HEK293 (cell line): ENCODE data around the gene GATA1.
A peak's percentile ranks its signal among the peaks of the same experiment; 100 is the strongest.

Source experiments
- CTCF ChIA-PET: fragments of 350-600 bp; formaldehyde crosslinking; extraction: SDS; loops from one replicate; lab custom pipeline; 2021; ENCODE audit warnings: antibody characterized with exemption; lab: Yijun Ruan, JAX
- POLR2A ChIA-PET: fragments of 300-600 bp; formaldehyde crosslinking; extraction: SDS; loops from one replicate; lab custom pipeline; 2020; ENCODE audit warnings: antibody characterized with exemption, inconsistent platforms; lab: Yijun Ruan, JAX
- H3K27ac ChIP-seq: fragments of 200-500 bp; sonication (Bioruptor generic); 2 replicates; pipeline ENCODE4 v1.5.1; 2014; ENCODE audit warnings: low read depth, low read length, control low read depth, inconsistent platforms; ENCODE audit errors: extremely low read depth
- H3K36me3 ChIP-seq, 2 experiments: fragments of 200-500 bp in 1 of 2; sonication (Bioruptor generic) in 1 of 2; 1 replicate in 1 of 2; 2 replicates in 1 of 2; pipeline ENCODE4 v1.5.1; 2014 to 2017; ENCODE audit warnings: inconsistent platforms in 2 of 2, low read length in 2 of 2; ENCODE audit not compliant: control insufficient read depth in 2 of 2, insufficient read depth in 1 of 2
- H3K4me1 ChIP-seq: fragments of 200-500 bp; sonication (Bioruptor generic); 2 replicates; pipeline ENCODE4 v1.5.1; 2014; ENCODE audit warnings: mild to moderate bottlenecking, low read length, inconsistent platforms; ENCODE audit not compliant: control insufficient read depth, insufficient read depth
- H3K4me3 ChIP-seq: 2 replicates; pipeline ENCODE4 v1.5.1; 2011; ENCODE audit warnings: low read depth, mild to moderate bottlenecking, control low read depth, low read length, moderate library complexity
- H3K9me3 ChIP-seq: fragments of 200-500 bp; sonication (Bioruptor generic); 2 replicates; pipeline ENCODE4 v1.5.1; 2014; ENCODE audit warnings: low read depth, low read length, inconsistent platforms; ENCODE audit not compliant: control insufficient read depth, insufficient read depth
- EGR2 ChIP-seq: fragments of 450-650 bp; formaldehyde crosslinking; IDR thresholded peaks from 2 replicates; pipeline ENCODE4 v1.5.1; 2016; ENCODE audit warnings: low read depth, missing biosample characterization, missing genetic modification characterization
- OVOL3 ChIP-seq: fragments of 450-650 bp; formaldehyde crosslinking; IDR thresholded peaks from 2 replicates; pipeline ENCODE4 v1.5.1; 2016; ENCODE audit warnings: missing biosample characterization, missing genetic modification characterization
- PRDM4 ChIP-seq: fragments of 450-650 bp; formaldehyde crosslinking; IDR thresholded peaks from 2 replicates; pipeline ENCODE4 v1.5.1; 2017; ENCODE audit warnings: missing biosample characterization, missing genetic modification characterization
- TRIM28 ChIP-seq: IDR thresholded peaks from 2 replicates; pipeline ENCODE4 v1.6.1; 2011; ENCODE audit warnings: low read length, control low read depth, borderline replicate concordance
- ZBTB17 ChIP-seq: fragments of 450-650 bp; formaldehyde crosslinking; IDR thresholded peaks from 2 replicates; pipeline ENCODE4 v1.5.1; 2016; ENCODE audit warnings: missing biosample characterization, missing genetic modification characterization
- ZBTB26 ChIP-seq: fragments of 450-650 bp; formaldehyde crosslinking; optimal IDR thresholded peaks from 2 replicates; pipeline ENCODE3; 2016; ENCODE audit warnings: missing biosample characterization, mild to moderate bottlenecking, missing genetic modification characterization
- ZFP37 ChIP-seq: fragments of 450-650 bp; formaldehyde crosslinking; IDR thresholded peaks from 2 replicates; pipeline ENCODE4 v1.5.1; 2016; ENCODE audit warnings: missing biosample characterization, missing genetic modification characterization
- ZNF335 ChIP-seq: fragments of 450-650 bp; formaldehyde crosslinking; conservative IDR thresholded peaks from 2 replicates; pipeline ENCODE4 v1.5.1; 2016; ENCODE audit warnings: missing biosample characterization, missing genetic modification characterization
- ZNF404 ChIP-seq: fragments of 450-650 bp; formaldehyde crosslinking; IDR thresholded peaks from 2 replicates; pipeline ENCODE4 v1.5.1; 2017; ENCODE audit warnings: missing biosample characterization, missing genetic modification characterization
- ZNF558 ChIP-seq: fragments of 450-650 bp; formaldehyde crosslinking; IDR thresholded peaks from 2 replicates; pipeline ENCODE4 v1.5.1; 2016; ENCODE audit warnings: missing biosample characterization, missing genetic modification characterization
- ZNF600 ChIP-seq: fragments of 450-650 bp; formaldehyde crosslinking; IDR thresholded peaks from 2 replicates; pipeline ENCODE4 v1.5.1; 2016; ENCODE audit warnings: missing biosample characterization, missing genetic modification characterization
- ZNF639 ChIP-seq: fragments of 450-650 bp; formaldehyde crosslinking; IDR thresholded peaks from 2 replicates; pipeline ENCODE4 v1.5.1; 2016; ENCODE audit warnings: missing biosample characterization, missing genetic modification characterization
- ZNF692 ChIP-seq: fragments of 450-650 bp; formaldehyde crosslinking; IDR thresholded peaks from 2 replicates; pipeline ENCODE4 v1.5.1; 2016; ENCODE audit warnings: missing biosample characterization, missing genetic modification characterization
- ZNF701 ChIP-seq: fragments of 450-650 bp; formaldehyde crosslinking; IDR thresholded peaks from 2 replicates; pipeline ENCODE4 v1.5.1; 2016; ENCODE audit warnings: missing biosample characterization, missing genetic modification characterization
- ZXDB ChIP-seq: fragments of 450-650 bp; formaldehyde crosslinking; IDR thresholded peaks from 2 replicates; pipeline ENCODE4 v1.5.1; 2016; ENCODE audit warnings: missing biosample characterization, missing genetic modification characterization
- TF ChIP-seq, protein P1 (sequence below): fragments of 450-650 bp; formaldehyde crosslinking; IDR thresholded peaks from 2 replicates; pipeline ENCODE4 v1.5.1; 2016; ENCODE audit warnings: missing biosample characterization, missing genetic modification characterization
- TF ChIP-seq, protein P2 (sequence below): fragments of 450-650 bp; formaldehyde crosslinking; IDR thresholded peaks from 2 replicates; pipeline ENCODE4 v1.5.1; 2016; ENCODE audit warnings: missing biosample characterization, missing genetic modification characterization
- TF ChIP-seq, protein P3 (sequence below): fragments of 450-650 bp; formaldehyde crosslinking; IDR thresholded peaks from 2 replicates; pipeline ENCODE4 v1.5.1; 2016; ENCODE audit warnings: missing biosample characterization, missing genetic modification characterization
- TF ChIP-seq, protein P4 (sequence below): fragments of 450-650 bp; formaldehyde crosslinking; IDR thresholded peaks from 2 replicates; pipeline ENCODE4 v1.5.1; 2016; ENCODE audit warnings: missing biosample characterization, missing genetic modification characterization

The GATA1 gene

DNA sequence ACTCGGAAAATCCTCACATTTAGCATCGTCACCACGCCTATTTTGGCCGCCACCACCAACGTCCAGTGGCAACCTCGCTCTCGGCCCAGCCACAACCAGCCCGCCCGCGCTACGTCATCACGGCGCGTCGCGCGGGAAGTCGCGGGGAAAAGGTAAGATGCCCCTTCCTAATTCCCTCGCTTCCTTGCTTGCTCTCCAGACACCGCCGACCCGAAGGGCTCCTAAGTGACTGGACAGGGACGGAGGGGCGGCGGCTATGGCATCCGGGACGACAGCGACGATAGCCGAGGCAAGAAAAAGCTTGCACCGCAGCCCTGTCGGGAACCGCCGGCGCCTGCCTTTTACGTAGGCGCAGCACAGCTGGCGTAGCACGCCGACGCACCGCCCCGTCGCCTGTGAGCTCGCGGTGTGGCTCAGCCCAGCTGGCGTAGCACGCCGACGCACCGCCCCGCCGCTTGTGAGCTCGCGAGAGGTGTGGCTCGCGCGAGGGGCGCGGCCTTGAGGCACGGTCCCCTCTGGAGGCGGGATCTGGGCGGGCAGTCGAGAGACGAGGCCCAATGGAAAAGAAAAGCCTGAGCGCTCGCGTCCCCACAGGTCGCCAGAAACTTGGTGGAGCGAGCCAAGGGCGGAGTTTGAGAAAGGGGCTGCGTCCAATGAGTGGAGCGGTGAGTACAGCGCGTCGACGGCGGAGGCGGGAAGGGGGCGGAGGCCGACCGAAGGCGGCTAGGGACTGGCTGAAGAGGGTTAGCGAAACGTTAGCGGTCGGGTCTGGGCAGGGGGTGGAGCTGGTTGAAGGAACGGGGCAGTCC lies 15.1 kb downstream of the GATA1 start, which contains the start of gene HDAC6:
Gene HDAC6, plus strand, starts transcription at position 788 of the 809 bp plus-strand sequence. CDS start 626 bp downstream, outside the sequence.
- POLR2A ChIA-PET: interaction anchor here (0.6 to 1.8 kb wide), 16 partner anchors 9 to 467 kb away, joined by 3 to 16 read pairs (median 4); partner anchors contain the start of genes EBP, OTUD5, PQBP1 and SLC35A2
- Histone ChIP-seq H3K4me1 (peaks cover 4% of the 10 kb centered on the region; the same call in 1 of the 2 replicates), H3K4me3 (peak within 1 kb of the TSS; percentile 80), H3K36me3 (peaks cover 10 to 32% of the 10 kb centered on the region in 2 experiments; a peak in 2 of 3 replicates), H3K27ac (peak within 1 kb of the TSS; percentile 85), H3K9me3 (no peaks in the 10 kb centered on the region)
- CTCF ChIA-PET: interaction anchor here (0.5 to 0.9 kb wide), 3 partner anchors 92 to 137 kb away, joined by 3 to 6 read pairs (median 5); no protein-coding TSS in a partner anchor
- TF ChIP-seq ZFP37 (tag by site-specific recombination) (peak; percentile 44; the same call in 1 of the 2 replicates), ZNF701 (no peak), ZBTB17 (tag by site-specific recombination) (peak; percentile 86), TRIM28 (peak; percentile 28; the same call in 1 of the 2 replicates), ZXDB (tag by site-specific recombination) (peak; percentile 96), ZNF558 (tag by site-specific recombination) (no peak; the same call in 1 of the 2 replicates), PRDM4 (tag by site-specific recombination) (0 out of 2 replicates have a peak, but pooled peaks have one; percentile 31), ZNF639 (tag by site-specific recombination) (peak; percentile 45; the same call in 1 of the 2 replicates), EGR2 (tag by site-specific recombination) (peak; percentile 82), OVOL3 (peak; percentile 84), ZBTB26 (tag by site-specific recombination) (peak; percentile 92), ZNF335 (peak; percentile 8), ZNF692 (tag by site-specific recombination) (peak; percentile 62), ZNF600 (tag by site-specific recombination) (peak; percentile 93), ZNF404 (tag by site-specific recombination) (no peak)
- TF ChIP-seq, protein P1, sequence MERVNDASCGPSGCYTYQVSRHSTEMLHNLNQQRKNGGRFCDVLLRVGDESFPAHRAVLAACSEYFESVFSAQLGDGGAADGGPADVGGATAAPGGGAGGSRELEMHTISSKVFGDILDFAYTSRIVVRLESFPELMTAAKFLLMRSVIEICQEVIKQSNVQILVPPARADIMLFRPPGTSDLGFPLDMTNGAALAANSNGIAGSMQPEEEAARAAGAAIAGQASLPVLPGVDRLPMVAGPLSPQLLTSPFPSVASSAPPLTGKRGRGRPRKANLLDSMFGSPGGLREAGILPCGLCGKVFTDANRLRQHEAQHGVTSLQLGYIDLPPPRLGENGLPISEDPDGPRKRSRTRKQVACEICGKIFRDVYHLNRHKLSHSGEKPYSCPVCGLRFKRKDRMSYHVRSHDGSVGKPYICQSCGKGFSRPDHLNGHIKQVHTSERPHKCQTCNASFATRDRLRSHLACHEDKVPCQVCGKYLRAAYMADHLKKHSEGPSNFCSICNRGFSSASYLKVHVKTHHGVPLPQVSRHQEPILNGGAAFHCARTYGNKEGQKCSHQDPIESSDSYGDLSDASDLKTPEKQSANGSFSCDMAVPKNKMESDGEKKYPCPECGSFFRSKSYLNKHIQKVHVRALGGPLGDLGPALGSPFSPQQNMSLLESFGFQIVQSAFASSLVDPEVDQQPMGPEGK (tag by site-specific recombination): peak; percentile 69
- TF ChIP-seq, protein P2, sequence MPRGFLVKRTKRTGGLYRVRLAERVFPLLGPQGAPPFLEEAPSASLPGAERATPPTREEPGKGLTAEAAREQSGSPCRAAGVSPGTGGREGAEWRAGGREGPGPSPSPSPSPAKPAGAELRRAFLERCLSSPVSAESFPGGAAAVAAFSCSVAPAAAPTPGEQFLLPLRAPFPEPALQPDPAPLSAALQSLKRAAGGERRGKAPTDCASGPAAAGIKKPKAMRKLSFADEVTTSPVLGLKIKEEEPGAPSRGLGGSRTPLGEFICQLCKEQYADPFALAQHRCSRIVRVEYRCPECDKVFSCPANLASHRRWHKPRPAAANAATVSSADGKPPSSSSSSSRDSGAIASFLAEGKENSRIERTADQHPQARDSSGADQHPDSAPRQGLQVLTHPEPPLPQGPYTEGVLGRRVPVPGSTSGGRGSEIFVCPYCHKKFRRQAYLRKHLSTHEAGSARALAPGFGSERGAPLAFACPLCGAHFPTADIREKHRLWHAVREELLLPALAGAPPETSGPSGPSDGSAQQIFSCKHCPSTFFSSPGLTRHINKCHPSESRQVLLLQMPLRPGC (tag by site-specific recombination): peak; percentile 68
- TF ChIP-seq, protein P3, sequence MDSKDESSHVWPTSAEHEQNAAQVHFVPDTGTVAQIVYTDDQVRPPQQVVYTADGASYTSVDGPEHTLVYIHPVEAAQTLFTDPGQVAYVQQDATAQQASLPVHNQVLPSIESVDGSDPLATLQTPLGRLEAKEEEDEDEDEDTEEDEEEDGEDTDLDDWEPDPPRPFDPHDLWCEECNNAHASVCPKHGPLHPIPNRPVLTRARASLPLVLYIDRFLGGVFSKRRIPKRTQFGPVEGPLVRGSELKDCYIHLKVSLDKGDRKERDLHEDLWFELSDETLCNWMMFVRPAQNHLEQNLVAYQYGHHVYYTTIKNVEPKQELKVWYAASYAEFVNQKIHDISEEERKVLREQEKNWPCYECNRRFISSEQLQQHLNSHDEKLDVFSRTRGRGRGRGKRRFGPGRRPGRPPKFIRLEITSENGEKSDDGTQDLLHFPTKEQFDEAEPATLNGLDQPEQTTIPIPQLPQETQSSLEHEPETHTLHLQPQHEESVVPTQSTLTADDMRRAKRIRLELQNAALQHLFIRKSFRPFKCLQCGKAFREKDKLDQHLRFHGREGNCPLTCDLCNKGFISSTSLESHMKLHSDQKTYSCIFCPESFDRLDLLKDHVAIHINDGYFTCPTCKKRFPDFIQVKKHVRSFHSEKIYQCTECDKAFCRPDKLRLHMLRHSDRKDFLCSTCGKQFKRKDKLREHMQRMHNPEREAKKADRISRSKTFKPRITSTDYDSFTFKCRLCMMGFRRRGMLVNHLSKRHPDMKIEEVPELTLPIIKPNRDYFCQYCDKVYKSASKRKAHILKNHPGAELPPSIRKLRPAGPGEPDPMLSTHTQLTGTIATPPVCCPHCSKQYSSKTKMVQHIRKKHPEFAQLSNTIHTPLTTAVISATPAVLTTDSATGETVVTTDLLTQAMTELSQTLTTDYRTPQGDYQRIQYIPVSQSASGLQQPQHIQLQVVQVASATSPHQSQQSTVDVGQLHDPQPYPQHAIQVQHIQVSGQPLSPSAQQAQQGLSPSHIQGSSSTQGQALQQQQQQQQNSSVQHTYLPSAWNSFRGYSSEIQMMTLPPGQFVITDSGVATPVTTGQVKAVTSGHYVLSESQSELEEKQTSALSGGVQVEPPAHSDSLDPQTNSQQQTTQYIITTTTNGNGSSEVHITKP: peak; percentile 62
- TF ChIP-seq, protein P4, sequence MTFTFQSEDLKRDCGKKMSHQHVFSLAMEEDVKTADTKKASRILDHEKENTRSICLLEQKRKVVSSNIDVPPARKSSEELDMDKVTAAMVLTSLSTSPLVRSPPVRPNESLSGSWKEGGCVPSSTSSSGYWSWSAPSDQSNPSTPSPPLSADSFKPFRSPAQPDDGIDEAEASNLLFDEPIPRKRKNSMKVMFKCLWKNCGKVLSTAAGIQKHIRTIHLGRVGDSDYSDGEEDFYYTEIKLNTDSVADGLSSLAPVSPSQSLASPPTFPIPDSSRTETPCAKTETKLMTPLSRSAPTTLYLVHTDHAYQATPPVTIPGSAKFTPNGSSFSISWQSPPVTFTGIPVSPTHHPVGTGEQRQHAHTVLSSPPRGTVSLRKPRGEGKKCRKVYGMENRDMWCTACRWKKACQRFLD (tag by site-specific recombination): no peak
